Thyroid gland (tissue), 4 donors: Measurements from ENCODE around the gene SLC8A1.

Experiments
- POLR2A ChIP-seq, 2 donors: fragments of 450-650 bp; IDR thresholded peaks; one replicate each; pipeline ENCODE4 v1.6.1; 2017; ENCODE audit warnings: antibody characterized with exemption in 2 of 2, mild to moderate bottlenecking in 2 of 2, moderate library complexity in 1 of 2
- TF ChIP-seq, protein P1 (sequence below), 6 experiments: fragments of 200-600 bp in 3 of 6; fragments of 450-650 bp in 3 of 6; sonication (generic) in 3 of 6; IDR thresholded peaks; one replicate each; pipeline ENCODE4 v1.5.1; 2016 to 2019; ENCODE audit warnings: antibody characterized with exemption in 6 of 6, mild to moderate bottlenecking in 2 of 6, inconsistent platforms in 1 of 6, moderate library complexity in 1 of 6

- TF ChIP-seq, protein P1, sequence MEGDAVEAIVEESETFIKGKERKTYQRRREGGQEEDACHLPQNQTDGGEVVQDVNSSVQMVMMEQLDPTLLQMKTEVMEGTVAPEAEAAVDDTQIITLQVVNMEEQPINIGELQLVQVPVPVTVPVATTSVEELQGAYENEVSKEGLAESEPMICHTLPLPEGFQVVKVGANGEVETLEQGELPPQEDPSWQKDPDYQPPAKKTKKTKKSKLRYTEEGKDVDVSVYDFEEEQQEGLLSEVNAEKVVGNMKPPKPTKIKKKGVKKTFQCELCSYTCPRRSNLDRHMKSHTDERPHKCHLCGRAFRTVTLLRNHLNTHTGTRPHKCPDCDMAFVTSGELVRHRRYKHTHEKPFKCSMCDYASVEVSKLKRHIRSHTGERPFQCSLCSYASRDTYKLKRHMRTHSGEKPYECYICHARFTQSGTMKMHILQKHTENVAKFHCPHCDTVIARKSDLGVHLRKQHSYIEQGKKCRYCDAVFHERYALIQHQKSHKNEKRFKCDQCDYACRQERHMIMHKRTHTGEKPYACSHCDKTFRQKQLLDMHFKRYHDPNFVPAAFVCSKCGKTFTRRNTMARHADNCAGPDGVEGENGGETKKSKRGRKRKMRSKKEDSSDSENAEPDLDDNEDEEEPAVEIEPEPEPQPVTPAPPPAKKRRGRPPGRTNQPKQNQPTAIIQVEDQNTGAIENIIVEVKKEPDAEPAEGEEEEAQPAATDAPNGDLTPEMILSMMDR (IDR thresholded peaks at IDR 0.05) = no peak
- no peak for TF ChIP-seq POLR2A (IDR thresholded peaks at IDR 0.05)
Measured at GRCh38 chr2:40348038-40348437, 103.9 kb downstream of the SLC8A1 start.
